ENCODE measurements around the gene PDP2.
"Not testable (repeated sequence)": the region's sequence is repeated elsewhere in the genome, so short reads cannot be mapped to it uniquely, and the experiment has no call there.

PDP2 gene

DNA sequence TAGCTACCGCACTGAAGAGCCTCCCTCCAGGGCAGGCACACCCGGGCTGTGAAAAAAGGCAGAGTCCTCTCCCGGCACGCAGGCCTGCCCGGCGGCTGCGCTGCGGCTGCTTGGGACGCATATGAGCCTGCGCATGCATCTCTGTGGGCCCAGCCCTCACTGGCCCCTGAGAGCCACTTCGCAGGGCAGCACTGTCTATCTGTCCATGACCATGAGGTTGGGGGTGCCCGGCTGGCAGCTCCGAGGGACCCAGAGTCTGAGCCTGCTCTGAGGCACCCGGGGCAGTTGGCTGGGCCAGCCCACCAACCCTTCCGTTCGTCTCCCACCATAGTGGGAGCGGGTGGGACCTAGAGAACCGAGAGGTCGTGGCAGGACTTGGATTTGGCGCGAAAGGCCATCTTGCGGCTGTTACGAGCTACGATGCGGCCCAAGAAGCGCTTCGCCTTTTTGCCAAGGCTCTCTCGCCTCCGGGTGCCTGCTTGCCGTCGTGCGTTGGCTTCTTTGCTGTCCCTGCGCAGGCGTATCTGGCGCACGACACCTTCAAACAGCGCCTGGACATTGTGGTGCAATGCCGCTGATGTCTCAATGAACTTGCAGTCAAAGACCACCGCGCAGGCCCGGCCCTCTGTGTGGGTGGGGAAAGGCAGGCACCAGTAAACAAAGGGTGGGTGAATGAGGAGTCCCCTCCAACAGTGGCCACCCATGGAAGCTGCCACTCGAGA lies 41.6 kb downstream of the PDP2 start:
- DNase-seq: no peak

DNA sequence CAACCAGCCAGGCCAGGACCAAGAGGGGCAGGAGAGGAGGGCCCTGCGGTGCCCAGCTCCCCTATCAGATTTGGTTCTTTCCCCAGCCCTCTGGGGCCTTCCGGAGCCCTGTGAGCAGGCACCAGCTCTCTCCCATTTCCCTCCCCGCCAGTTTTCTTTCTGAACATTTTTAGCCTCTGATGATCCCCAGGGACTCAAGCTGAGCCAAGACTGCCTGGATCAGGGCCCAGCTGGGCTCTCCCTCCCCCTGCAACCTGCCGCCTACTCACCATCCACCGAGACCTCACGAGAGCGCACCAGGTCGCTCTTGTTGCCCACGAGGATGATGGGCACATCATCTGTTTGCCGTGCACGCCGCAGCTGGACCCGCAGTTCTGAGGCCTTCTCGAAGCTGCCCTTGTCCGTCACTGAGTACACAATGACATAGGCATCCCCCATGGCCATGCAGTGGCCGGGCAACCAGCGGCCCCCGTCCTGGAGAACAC lies 43.0 kb downstream of the PDP2 start:
- no peak for DNase-seq

DNA sequence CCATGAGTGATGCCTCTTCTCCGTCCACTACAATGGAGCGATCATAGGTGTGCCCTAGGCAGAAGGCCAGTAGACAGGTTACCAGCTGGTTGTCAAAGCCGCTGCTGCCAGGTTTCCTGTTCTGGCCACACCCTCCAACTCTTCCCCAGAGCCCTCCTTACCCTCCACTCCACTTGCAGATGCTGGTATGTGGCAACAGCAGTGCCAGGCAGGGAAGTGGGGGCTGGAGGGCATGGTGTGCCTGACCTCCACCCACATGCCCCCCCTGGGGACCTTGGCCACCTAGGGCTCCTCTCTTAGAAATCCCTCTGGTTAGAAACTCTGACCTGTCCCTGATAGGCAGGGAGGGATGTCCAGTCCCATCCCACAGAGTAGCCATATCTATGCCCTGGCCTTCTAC lies 43.6 kb downstream of the PDP2 start:
- no peak for DNase-seq

DNA sequence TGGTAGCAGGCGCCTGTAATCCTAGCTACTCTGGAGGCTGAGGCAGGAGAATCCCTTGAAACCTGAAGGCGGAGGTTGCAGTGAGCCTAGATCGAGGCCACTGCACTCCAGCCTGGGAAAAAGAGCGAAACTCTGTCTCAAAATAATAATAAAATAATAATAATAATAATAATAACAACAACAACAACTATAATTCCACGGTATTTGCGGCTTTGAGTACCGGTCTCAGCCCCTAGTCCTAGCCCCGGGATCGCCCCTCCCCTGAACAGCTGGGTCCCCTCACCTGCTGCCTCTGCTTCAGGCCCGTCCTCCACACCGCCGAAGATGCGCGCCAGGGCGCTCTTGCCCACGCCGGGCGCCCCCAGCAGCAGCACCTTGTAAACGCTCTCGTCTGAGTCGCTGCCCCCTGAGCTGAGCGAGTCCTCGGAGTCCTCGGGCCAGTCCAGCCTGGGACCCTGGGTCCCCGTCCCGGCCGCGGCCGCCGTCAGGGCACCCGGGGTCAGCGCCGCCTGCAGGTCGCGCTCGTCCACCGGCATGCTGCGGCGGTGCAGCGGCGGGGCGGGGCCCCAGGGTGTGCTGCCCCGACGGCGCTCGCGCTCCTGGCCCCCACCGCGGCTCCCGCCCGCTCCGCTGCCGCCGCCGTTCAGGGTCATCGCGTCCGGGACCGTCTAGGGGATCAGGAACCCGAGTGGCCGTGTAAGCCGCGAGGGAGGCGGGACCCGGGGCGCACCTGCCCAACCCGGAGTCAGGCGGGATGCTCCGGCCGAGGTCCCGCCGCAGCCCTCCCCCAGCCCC lies 44.4 kb downstream of the PDP2 start:
- peak; percentile 35 for DNase-seq

DNA sequence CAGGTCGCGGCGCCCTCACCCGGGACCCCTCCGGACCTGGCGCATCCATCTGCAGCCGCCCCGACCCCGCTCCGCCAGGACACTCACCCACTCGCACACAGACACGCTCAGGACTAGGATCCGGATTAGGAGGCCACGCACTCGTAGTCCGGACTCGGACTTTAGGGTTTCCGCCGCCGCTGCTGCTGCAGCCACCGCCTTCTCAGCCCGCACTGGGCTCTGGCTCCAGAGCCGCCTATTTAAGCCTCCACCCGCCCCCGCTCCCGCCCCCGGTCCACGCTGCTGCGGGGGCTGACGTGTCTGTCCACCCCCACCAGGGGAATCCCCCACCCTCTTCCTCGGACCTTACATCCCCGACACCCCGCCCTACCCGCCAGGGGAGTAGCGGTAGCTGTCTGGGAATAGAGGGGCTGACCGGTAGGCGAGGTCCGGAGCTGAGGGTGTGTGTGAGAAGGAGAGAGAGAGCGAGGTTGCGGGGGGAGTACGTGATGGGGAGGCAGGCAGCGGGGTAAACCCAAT lies 45.1 kb downstream of the PDP2 start, which contains the start of gene RRAD:
Gene RRAD (minus strand): TSS at position 214 of the 519 bp plus-strand sequence. CDS start 356 bp downstream, outside the sequence.
- DNase-seq: peak; percentile 33

DNA sequence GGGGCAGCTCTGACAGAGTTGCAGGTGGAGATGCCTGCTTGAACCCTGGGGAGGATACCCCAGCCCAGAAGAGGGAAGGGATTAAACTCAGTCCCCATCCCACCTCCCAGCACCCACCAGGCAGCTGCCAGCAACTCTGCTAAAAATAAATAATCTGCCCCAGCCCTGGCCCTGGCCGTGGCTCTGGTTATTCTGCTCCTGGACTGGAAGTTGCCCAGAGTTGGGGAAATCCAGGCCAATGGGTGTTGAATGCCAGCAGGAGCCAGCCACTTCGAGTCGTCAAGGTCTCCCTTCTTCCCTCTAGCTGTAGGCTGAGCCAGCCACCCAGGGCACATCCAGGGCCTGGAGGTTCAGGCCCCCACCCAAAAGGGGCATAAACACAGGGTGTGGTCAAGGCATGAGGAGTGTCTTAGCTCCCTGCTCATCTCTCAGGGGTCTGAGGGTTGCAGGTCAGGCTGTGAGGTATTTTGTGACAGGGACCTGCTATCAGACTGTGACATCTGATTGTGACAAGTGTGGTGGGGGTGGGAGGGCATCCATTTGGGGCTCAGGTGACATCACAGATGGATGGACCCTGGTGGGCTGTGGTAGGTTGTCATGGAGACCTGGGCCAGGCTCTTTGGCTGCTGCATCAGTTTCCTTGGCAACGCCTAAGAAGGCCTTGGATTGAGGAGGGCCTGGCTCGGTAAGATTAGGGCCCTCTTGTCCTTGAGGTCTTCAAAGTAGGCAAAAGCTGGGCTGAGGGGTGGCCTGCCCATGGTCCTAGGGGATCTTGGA lies 46.0 kb downstream of the PDP2 start:
- DNase-seq: no peak

DNA sequence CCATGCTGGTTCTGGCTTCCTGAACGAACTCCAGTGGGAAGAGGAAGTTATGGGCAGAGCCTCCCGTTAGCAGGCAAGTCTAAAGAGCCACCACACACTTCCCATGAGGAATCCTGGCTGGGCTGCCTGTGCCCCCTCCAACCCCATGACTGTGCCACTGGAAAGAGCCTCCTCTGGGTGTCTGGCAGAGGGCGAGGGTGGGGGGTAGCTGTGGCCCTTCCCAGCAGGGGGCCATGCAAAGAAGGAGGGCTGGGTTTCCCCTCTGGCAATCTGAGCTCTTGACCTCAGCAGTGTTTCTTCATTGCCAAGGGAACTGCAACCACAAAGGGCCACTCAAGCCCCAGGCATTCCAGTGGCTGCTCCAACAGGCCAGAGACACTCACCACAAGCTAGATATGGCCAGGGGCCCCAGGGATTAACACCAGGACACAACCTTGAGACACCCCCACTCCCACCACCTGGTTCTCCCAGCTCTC lies 46.7 kb downstream of the PDP2 start:
- no peak for DNase-seq

DNA sequence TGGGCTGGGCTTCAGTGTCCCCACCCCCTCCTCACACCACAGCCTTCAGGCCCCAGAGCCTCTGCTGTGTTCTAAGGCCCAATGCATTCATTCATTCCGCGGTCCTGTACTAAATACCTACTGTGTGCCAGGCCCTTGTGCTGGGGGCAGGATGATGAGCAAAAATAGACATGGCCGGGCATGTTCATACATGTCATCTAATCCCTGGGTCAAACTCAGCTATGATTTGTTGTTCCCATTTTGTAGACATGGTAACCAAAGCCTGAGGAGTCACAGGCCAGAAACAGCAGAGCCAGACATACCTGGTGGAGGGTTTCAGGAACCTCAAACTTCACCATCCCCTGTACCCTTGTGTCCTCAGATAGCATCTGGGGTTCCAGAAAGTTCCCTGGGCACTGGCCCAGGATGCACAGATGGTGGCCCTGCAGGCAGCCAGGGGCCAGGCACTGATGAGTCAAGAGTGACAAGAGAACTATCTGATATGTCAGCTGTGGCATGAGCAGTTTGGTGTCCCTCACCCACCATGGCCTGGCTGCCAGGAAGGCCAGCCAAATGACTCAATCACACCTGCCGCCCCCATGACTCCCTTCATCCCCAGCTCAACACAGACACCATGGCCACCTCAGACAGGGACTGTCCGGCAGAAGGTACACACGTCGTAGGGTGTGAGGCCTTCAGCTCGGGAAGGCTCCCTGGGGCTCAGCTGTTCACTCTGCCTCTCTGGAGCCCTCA lies 47.8 kb downstream of the PDP2 start:
- no peak for DNase-seq

DNA sequence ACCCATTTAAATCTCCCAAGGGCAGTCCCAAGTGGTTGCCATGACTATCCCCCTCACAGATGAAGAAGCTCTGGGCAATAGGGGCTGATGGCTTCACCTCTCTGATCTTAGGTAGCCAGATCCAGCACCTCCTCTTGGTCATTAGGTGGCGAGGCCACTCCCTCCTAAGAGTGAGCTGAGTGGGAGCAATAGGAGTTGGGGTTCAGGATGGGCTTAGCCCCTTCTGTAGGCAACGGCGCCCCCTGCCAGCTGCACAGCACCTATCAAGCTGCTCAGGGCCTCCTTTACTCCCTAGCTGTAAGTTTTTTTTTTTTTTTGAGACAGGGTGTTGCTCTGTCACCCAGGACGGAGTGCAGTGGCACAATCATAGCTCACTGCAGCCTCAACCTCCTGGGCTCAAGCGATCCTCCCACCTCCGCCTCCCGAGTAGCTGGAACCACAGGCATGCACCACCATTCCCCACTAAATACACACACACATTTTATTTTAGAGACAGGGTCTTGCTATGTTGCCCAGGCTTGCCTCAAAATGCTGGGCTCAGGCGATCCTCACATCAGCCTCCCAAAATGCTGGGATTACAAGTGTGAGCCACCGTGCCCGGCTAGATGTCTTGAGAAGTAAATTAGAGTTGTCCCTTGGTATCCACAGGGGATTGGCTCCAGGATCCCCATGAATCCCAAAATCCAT lies 48.5 kb downstream of the PDP2 start:
- DNase-seq: peak; percentile 27

DNA sequence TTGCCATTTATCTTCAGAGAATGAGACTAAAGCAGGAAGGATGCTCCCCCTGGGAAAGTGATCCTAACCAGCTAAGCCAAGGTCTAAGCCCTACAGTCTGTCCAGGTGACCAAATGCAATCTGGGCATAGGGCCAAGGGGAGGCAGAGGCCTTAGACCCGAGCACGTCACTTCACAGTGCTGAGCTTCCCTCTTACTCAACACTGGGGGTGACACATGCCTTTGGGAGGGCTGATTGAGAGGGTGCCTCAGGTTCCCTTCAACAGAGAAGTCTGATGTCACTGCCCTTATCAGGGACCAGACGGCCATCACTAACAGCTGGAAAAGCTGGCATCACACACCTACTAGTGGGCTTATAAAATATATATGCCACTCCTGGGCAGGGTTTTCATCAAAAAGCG lies 49.9 kb downstream of the PDP2 start:
- DNase-seq: no peak

DNA sequence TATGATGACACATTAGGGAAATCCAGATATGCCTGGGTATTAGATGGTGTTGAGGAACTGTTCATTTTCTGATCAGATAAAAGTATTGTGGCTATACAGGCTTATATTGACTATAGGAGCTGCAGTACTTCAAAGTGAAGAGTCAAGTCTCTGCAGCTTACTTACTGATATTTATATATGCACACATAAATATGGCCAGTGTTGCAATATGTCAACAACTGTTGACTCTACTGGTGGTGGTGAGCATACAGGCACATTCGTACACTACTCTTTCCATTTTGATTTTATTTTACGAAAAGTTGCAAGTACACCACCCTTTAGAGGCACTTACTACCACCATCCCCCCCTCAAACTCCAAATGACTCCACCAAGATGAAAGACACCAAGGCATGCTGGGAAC lies 51.4 kb downstream of the PDP2 start:
- no peak for DNase-seq

DNA sequence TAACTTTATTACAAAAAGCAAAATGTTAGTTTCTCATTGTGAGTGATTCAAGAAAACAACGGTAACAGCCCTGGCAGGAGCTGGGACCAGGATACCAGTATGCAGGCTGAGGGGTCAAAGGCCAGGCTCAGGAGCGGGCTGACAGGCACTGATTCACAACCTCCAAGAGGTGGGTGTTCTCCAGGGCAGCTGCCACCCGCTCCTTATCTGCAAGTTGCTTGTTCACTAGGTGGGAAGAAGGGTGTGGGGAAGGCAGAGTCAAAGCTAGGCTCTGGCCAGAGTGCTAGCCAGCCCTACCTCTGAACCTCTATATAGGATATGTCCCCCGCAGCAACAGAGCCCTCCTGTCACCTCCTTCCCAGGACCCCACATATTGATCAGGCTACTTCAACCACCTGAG lies 51.8 kb downstream of the PDP2 start:
- DNase-seq: no peak

DNA sequence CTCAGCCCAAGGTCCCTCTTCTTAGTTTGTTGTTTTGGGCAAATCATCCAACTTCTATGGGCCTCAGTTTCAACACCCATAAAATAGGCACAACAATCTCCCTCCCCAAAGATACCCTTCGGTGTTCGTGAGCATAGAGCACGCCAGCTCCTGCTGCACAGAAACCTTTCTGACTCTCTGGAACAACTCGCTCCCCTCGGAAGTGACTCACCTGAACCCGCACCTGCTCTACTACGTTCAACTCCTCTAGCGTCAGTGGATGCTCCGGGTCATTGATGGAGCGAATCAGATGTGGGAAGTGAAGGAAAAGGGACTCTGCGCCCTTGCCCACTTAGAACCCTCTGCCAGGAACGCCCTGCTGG lies 53.4 kb downstream of the PDP2 start:
- DNase-seq: no peak

DNA sequence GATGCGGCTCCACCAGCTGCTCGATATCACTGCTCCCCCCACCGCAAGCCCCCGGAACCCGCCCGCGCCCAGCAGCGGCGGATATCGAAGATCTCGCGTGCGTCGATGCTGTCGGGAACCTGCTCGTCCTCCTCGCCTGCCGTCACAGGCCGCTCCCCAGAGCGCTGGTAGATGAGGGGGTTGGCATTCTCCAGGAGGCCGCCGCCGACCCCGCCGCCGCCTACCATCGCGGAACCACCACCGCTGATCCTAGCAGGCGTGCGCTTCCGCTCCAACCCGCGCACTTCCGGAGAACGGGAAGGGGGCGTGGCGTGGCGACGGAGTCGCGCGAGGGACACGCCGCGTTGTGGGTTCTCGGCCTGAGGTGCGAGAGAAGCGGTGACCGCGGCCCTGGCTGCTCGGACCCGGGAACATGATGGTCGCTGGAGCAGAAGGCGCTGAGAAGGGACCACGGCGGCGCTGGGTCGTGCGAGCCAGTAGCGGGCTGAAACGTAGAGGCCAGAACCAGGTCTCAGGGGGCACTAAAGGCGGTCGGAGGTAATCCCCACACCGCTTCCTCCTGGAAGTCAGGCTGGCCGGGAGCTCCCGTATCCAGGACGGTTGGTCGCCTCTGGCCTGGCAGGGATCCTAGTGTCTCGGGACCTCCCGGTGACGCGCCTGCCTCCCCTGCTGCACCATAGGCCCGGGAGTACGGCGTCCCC lies 54.0 kb downstream of the PDP2 start, which contains the start of gene CIAO2B:
Gene CIAO2B (minus strand): TSS at position 265 of the 701 bp plus-strand sequence. CDS start 38 bp downstream, at position 227.
- peak; percentile 90 for DNase-seq

DNA sequence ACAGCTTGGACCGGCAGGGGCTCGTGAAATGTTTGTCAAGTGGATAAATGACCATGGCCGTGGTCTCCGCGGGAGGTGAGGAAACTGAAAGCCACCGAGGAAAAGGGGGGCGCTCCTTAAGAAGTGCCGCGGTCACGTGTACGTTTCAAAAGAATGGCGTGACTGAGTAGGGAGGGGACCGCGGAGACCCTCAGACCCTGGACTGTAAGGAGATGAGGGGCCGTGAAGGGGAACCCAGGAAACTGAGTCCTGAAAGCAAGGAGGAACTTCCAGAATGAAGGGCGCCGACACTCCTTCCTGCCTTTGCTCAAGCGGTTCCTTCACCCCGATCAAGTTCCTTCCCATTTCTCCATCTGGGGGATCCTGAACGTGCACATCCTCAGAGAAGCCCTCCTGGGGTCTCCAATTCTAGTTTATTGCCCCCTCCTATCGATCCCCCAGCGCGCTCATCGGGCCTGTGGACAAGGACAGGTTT lies 54.6 kb downstream of the PDP2 start:
- not testable (repeated sequence) for DNase-seq

DNA sequence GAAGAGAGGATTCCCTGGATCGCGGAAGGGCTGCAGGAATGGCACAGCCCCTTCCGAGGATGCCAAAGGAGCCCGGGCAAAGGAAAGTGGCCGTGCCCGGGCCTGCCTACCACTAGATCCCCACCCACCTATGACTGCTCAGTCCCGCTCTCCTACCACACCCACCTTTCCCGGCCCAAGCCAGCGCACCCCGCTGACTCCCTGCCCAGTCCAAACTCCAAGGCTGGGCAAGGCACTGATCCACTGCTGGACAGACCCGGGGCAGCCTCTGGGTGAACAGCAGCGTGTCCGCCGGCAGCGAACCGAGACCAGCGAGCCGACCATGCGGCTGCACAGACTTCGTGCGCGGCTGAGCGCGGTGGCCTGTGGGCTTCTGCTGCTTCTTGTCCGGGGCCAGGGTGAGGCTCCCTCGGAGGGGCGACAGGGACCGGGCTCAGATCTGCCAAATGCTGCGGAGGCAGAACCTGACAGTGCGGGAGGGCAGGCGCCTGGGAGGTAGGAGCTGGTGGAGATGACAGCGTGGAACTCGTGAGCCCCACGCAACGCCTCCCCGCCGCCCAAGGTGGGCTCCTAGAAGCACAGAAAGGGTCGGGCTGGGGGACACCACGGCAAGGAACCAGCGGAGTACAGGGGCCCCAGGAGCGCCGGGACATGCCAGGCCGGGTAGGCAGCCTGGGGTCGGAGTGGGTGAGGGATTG lies 55.1 kb downstream of the PDP2 start, which contains the start of gene CES2:
Gene CES2 (plus strand): TSS at position 203 of the 698 bp plus-strand sequence. CDS start 120 bp downstream, at position 323.
- DNase-seq: no peak

DNA sequence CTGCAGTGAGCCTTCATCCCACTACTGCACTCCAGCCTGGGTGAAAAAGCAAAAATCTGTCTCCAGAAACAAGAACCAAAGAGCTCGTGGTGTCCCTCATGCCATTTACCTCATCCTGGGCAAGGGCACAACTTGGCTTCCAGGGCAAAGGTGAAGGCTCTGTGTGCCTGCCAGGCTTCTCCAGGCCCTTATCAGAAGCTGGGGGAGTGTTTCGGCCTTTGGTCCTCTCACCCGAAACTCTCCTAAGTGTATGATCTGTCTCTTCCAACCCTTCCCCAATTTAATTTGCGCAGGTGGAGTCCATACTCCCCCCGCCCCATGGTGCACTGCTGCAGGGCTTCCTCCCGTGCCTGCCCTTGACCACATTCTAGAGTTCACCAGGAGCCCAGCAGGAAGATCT lies 56.1 kb downstream of the PDP2 start:
- no peak for DNase-seq

DNA sequence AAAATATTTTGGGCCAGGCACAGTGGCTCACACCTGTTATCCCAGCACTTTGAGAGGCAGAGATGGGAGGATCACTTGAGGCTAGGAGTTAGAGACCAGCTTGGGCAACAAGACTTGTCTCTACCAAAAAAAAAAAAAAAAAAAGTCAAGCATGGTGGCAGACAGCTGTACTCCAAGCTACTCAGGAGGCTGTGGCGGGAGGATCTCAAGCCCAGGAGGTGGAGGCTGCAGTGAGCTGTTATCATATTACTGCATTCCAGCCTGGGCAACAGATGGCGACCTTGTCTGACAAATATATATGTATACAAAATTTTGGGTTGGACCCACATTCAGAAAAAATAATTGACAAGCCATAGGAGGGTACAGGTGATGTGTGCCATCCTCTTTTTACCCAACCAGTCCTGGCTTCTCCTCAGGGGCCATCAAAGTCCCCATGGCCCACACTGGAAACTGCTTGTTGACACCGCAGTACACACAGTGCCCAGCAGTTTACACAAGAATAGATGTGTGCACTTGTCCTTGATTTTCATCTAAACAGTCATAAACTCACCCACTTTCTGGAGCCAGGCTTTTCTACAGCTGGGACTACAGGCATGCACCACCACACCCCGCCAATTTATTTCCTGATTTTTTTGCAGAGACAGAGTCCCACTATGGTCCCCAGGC lies 56.7 kb downstream of the PDP2 start:
- DNase-seq: no peak

DNA sequence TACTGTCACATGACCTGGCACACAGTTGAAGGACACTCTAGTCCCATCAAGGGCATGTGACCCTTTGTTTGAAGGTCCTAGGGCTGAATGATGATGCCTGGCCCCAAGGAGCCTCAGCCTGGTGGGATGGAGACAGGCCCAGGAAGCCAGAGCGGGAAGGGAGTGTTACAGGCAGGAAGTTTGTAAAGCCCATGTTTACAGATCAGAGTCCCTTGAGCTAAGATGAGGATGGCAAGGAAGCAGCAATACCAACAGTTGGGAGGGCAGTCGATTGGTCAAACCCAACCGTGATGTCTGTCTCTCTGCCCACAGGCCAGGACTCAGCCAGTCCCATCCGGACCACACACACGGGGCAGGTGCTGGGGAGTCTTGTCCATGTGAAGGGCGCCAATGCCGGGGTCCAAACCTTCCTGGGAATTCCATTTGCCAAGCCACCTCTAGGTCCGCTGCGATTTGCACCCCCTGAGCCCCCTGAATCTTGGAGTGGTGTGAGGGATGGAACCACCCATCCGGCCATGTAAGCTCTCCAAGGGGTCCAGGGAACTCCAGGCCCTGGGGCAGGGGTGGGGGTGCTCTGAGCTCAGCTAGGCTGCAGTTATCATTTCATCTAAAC lies 57.5 kb downstream of the PDP2 start:
- no peak for DNase-seq
